OCI-LY7 (cell line): Measurements from ENCODE around the gene HK3. TPM values are rescaled to one million over a fixed set of nuclear protein-coding genes. Genes with fewer than 3 reads are reported as not detected.

Experiments used
- BruUV-seq: library from RNA; stranded (reverse); fragments of 400-500 nt; replicated peaks from 2 replicates; lab custom pipeline; 2021; lab: Mats Ljungman, UMichigan
- CTCF ChIA-PET: fragments of 300-600 bp; sonication (Branson Sonifier 250); formaldehyde crosslinking; loops from one replicate; lab custom pipeline; 2022; ENCODE audit warnings: antibody characterized with exemption; ENCODE audit not compliant: unreplicated experiment; lab: Charles Lee
- POLR2A ChIA-PET: fragments of 300-600 bp; sonication (Branson Sonifier 250); formaldehyde crosslinking; loops from one replicate; lab custom pipeline; 2022; ENCODE audit warnings: antibody characterized with exemption; lab: Charles Lee
- DNase-seq: peaks from one replicate; pipeline ENCODE4 v3.0.0-alpha.2; 2015; ENCODE audit warnings: low spot score
- H2AFZ ChIP-seq: fragments of 200-600 bp; sonication (generic), shearing (Covaris generic); 2 replicates; pipeline ENCODE4 v1.6.1; 2014; ENCODE audit warnings: mild to moderate bottlenecking, antibody characterized with exemption, low read length, moderate library complexity
- H3K27ac ChIP-seq: fragments of 200-600 bp; sonication (generic); 2 replicates; pipeline ENCODE4 v1.5.1; 2014; ENCODE audit warnings: mixed run types, low read depth, mild to moderate bottlenecking, moderate library complexity, low read length, inconsistent platforms; ENCODE audit not compliant: poor library complexity, severe bottlenecking
- H3K36me3 ChIP-seq: fragments of 200-600 bp; sonication (generic); 2 replicates; pipeline ENCODE4 v1.6.1; 2014; ENCODE audit warnings: mild to moderate bottlenecking, antibody characterized with exemption, low read length, moderate library complexity, mixed read lengths; ENCODE audit not compliant: insufficient read depth
- H3K4me1 ChIP-seq: fragments of 200-600 bp; sonication (generic); 2 replicates; pipeline ENCODE4 v1.5.1; 2014; ENCODE audit warnings: mild to moderate bottlenecking, low read length; ENCODE audit not compliant: insufficient read depth, poor library complexity, severe bottlenecking
- H3K4me2 ChIP-seq: fragments of 200-600 bp; sonication (generic); 2 replicates; pipeline ENCODE4 v1.6.1; 2014; ENCODE audit warnings: mild to moderate bottlenecking, low read length
- H3K4me3 ChIP-seq: fragments of 200-600 bp; sonication (generic); 2 replicates; pipeline ENCODE4 v1.5.1; 2014; ENCODE audit warnings: mild to moderate bottlenecking, low read depth, low read length; ENCODE audit not compliant: poor library complexity, severe bottlenecking
- H3K79me2 ChIP-seq: fragments of 200-600 bp; sonication (generic); 2 replicates; pipeline ENCODE4 v1.6.1; 2016; ENCODE audit warnings: low read depth, mild to moderate bottlenecking, low read length, moderate library complexity, mixed read lengths; ENCODE audit not compliant: insufficient read depth
- H3K9me2 ChIP-seq: fragments of 200-600 bp; sonication (generic); 2 replicates; pipeline ENCODE4 v1.6.1; 2016; ENCODE audit warnings: mild to moderate bottlenecking, low read length, mixed read lengths; ENCODE audit not compliant: insufficient read depth
- H3K9me3 ChIP-seq: fragments of 200-600 bp; sonication (generic); 2 replicates; pipeline ENCODE4 v1.6.1; 2014; ENCODE audit warnings: mild to moderate bottlenecking, mixed run types, low read length, mixed read lengths
- H4K20me1 ChIP-seq: fragments of 200-600 bp; sonication (generic); 2 replicates; pipeline ENCODE4 v1.6.1; 2014; ENCODE audit warnings: mild to moderate bottlenecking, antibody characterized with exemption, low read length, moderate library complexity, mixed read lengths; ENCODE audit not compliant: insufficient read depth
- CTCF ChIP-seq: fragments of 200-600 bp; sonication (generic); conservative IDR thresholded peaks from 2 replicates; pipeline ENCODE4 v1.5.1; 2014; ENCODE audit warnings: mild to moderate bottlenecking, antibody characterized with exemption, low read length, moderate library complexity, mixed read lengths
- EZH2phosphoT487 ChIP-seq: fragments of 200-600 bp; sonication (generic); IDR thresholded peaks from 2 replicates; pipeline ENCODE4 v1.6.1; 2018; ENCODE audit warnings: low read depth, borderline replicate concordance, mild to moderate bottlenecking, mixed run types, antibody characterized with exemption, low read length, moderate library complexity, mixed read lengths
- intact Hi-C: fragments of 100-400 bp; cut with micrococcal nuclease; formaldehyde crosslinking; loops from one replicate; pipeline ENCODE4 v1.10.0; 2022; ENCODE audit not compliant: unreplicated experiment
- total RNA-seq, 2 experiments: library from RNA; depleted of rRNA in 1 of 2; stranded (reverse); fragments of >200 nt in 1 of 2; shearing (Covaris generic) in 1 of 2; gene quantifications; 2 replicates each; pipeline ENCODE4 v1.2.3, GENCODE V29; 2014 to 2022

The HK3 gene
- total RNA-seq, 2 experiments from 2014 or later = 0.38 TPM; not detected in 1

- no peak overlapping the region for H3K4me3 ChIP-seq
- no peaks in the 10 kb centered on the region for H3K9me3 ChIP-seq
- intact Hi-C loops = no loop called here
- no peaks in the 10 kb centered on the region for H3K9me2 ChIP-seq
- ChIA-PET CTCF (no interaction called here), POLR2A (interaction anchor here (1.2 to 1.4 kb wide), 2 partner anchors 9 to 11 kb away, joined by 4 read pairs; no protein-coding TSS in a partner anchor)
- no peaks in the 10 kb centered on the region for H4K20me1 ChIP-seq
- no peak for DNase-seq
- no peaks in the 10 kb centered on the region for H3K79me2 ChIP-seq
- no peak overlapping the region for H2AFZ ChIP-seq
- H3K27ac ChIP-seq = no peak overlapping the region
- no peak overlapping the region for H3K4me2 ChIP-seq
- BruUV-seq = no TSS peak
- H3K36me3 ChIP-seq = peaks cover 85% of the 10 kb centered on the region
- no peaks in the 10 kb centered on the region for H3K4me1 ChIP-seq
- no peak for TF ChIP-seq EZH2phosphoT487
- no peak for TF ChIP-seq CTCF
These were observed 9.7 kb upstream of the HK3 start for GRCh38 chr5:176908675-176909368.

GRCh38 chr5:176906796-176907195, 7.7 kb upstream of the HK3 start:
- TF ChIP-seq CTCF (no peak), EZH2phosphoT487 (no peak)
- Histone ChIP-seq H3K9me3 (no peaks in the 10 kb centered on the region), H3K9me2 (no peaks in the 10 kb centered on the region), H3K79me2 (no peaks in the 10 kb centered on the region), H3K4me1 (no peaks in the 10 kb centered on the region), H2AFZ (no peak overlapping the region), H3K27ac (no peak overlapping the region), H4K20me1 (no peaks in the 10 kb centered on the region), H3K4me2 (no peak overlapping the region), H3K4me3 (no peak overlapping the region), H3K36me3 (peaks cover 92% of the 10 kb centered on the region)
- ChIA-PET POLR2A (no interaction called here), CTCF (no interaction called here)
- intact Hi-C loops = no loop called here
- DNase-seq = no peak
- BruUV-seq = no TSS peak

GRCh38 chr5:176906126-176906525, 7.0 kb upstream of the HK3 start:
- Histone ChIP-seq H3K36me3 (peaks cover 92% of the 10 kb centered on the region), H3K4me1 (no peaks in the 10 kb centered on the region), H3K4me2 (no peak overlapping the region), H3K9me2 (no peaks in the 10 kb centered on the region), H3K9me3 (no peaks in the 10 kb centered on the region), H3K27ac (no peak overlapping the region), H2AFZ (no peak overlapping the region), H3K79me2 (no peaks in the 10 kb centered on the region), H3K4me3 (no peak overlapping the region), H4K20me1 (no peaks in the 10 kb centered on the region)
- no TSS peak for BruUV-seq
- TF ChIP-seq CTCF = no peak
- TF ChIP-seq EZH2phosphoT487 = no peak
- intact Hi-C loops = no loop called here
- CTCF ChIA-PET = no interaction called here
- no peak for DNase-seq
- POLR2A ChIA-PET = interaction anchor here (0.6 kb wide), 1 partner anchor 11 kb away, joined by 3 read pairs; no protein-coding TSS in a partner anchor
